Measurements from ENCODE around the gene CYP4X1. TPM values are rescaled to one million over a fixed set of nuclear protein-coding genes. Genes with fewer than 3 reads are reported as not detected.
"Not testable (repeated sequence)": the region's sequence is repeated elsewhere in the genome, so short reads cannot be mapped to it uniquely, and the experiment has no call there.

Gene CYP4X1
- total RNA-seq, 2 donors from 2014 or later = not detected

- DNase-seq (no peak), ATAC-seq (replicated peaks in 1 of 2) (no peak)
- H3K4me3 Mint-ChIP-seq = no peak overlapping the region
- H3K27ac Mint-ChIP-seq = no peak overlapping the region
- H3K36me3 Mint-ChIP-seq (ENCODE audit: insufficient read depth in 2 of 2) = no peaks in the 10 kb centered on the region
- H3K9me3 Mint-ChIP-seq = no peaks in the 10 kb centered on the region
- H3K27me3 Mint-ChIP-seq (ENCODE audit: low read depth) = peaks cover 39% of the 10 kb centered on the region
- H3K4me1 Mint-ChIP-seq (ENCODE audit: low read depth) = no peaks in the 10 kb centered on the region
These were observed 802 bp downstream of the CYP4X1 start for GRCh38 chr1:47024141-47024801.

DNA sequence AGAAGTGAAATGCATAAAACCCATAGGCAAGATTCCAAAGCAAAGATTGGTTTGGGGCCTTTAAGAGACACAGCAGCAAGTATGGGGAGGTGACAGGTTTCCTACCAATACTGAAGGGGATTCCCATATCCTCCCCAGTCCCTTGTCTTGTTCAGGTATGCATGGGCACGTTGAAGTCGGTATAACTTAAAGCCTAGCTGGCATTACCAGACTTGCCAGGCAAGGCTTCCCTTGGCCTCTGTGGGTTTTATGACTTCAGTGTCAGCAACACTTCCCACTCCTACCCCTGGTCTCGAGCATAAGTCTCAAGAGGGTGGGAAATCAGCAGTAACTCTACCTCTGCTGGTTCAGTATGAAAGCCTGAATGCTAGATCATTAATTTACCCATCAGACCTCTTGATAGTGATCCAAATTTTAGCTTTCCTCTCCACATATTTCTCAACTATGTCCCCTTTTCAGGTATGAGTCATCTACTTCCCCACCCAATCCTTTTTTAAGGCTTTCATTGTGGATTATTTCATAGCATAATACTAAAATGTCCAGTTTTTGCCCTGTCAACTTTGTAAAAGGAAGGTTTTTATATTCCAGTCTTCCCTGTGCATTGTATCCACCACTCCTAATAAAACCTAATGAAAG lies 6.8 kb downstream of the CYP4X1 start:
- peaks cover 25% of the 10 kb centered on the region for H3K27me3 Mint-ChIP-seq (ENCODE audit: low read depth)
- H3K4me1 Mint-ChIP-seq (ENCODE audit: low read depth) = no peaks in the 10 kb centered on the region
- no peak overlapping the region for H3K4me3 Mint-ChIP-seq
- no peaks in the 10 kb centered on the region for H3K36me3 Mint-ChIP-seq (ENCODE audit: insufficient read depth in 2 of 2)
- H3K27ac Mint-ChIP-seq = no peak overlapping the region
- ATAC-seq (replicated peaks in 1 of 2) (no peak), DNase-seq (no peak)
- no peaks in the 10 kb centered on the region for H3K9me3 Mint-ChIP-seq

DNA sequence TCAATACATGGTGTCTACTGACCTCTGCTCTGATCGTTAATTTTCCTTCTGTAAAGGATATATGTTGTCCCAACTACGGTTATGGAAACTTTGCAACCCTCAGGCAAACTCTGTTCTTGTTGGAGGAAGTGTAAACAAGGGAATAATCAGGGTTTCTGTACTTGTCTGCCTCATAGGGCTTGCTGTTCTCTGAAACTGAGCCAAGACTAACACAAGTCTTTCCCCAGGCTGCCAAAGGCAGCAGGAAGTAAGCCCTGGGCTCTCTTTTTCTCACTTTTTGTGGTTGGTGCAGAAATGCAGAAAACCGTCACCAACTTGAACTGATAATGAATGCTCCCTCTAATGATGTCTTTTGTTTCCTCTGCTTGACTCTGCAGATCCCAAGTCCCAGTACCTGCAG lies 7.6 kb downstream of the CYP4X1 start:
- ATAC-seq (replicated peaks in 1 of 2) (no peak), DNase-seq (no peak)
- Mint-ChIP-seq H3K4me1 (ENCODE audit: low read depth) (no peaks in the 10 kb centered on the region), H3K27me3 (ENCODE audit: low read depth) (peaks cover 18% of the 10 kb centered on the region), H3K9me3 (no peaks in the 10 kb centered on the region), H3K36me3 (ENCODE audit: insufficient read depth in 2 of 2) (no peaks in the 10 kb centered on the region), H3K27ac (no peak overlapping the region), H3K4me3 (no peak overlapping the region)

DNA sequence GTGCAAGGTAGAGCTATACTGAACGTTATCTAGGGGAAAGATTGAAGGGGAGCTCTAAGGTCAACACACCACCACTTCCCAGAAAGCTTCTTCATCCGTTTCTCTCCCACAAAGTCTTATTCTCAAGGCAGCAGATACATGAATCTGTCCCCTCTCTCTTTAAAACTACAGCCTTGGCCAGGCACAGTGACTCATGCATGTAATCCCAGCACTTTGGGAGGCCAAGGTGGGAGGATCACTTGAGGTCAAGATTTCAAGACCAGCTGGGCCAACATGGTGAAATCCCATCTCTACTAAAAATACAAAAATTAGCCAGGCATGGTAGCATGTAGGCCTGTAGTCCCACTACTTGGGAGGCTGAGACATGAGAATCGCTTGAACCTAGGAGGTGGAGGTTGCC lies 8.1 kb downstream of the CYP4X1 start:
- no peaks in the 10 kb centered on the region for H3K4me1 Mint-ChIP-seq (ENCODE audit: low read depth)
- no peaks in the 10 kb centered on the region for H3K9me3 Mint-ChIP-seq
- peaks cover 17% of the 10 kb centered on the region for H3K27me3 Mint-ChIP-seq (ENCODE audit: low read depth)
- DNase-seq (no peak), ATAC-seq (replicated peaks in 1 of 2) (no peak)
- no peak overlapping the region for H3K4me3 Mint-ChIP-seq
- H3K36me3 Mint-ChIP-seq (ENCODE audit: insufficient read depth in 2 of 2) = no peaks in the 10 kb centered on the region
- no peak overlapping the region for H3K27ac Mint-ChIP-seq

DNA sequence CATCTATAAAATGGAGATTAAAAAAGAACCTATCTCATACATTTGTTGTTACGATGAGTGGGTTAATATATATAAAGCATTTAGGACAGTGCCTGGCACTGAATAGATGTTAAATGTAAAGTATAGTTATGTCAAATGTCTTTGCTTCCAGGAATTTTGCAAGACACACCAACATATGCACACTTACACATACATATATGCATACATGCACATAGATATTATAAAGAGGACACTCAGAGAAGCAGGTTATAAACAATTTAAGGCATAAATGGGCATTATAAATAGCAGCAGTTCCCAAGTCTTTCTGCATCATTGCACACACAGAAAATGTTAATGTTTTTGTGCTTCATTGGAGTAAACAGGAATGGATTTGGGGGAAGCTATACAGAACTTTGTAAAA lies 13.3 kb downstream of the CYP4X1 start:
- Mint-ChIP-seq H3K27me3 (ENCODE audit: low read depth) (peaks cover 19% of the 10 kb centered on the region), H3K4me1 (ENCODE audit: low read depth) (no peaks in the 10 kb centered on the region), H3K4me3 (no peak overlapping the region), H3K27ac (no peak overlapping the region), H3K9me3 (no peaks in the 10 kb centered on the region), H3K36me3 (ENCODE audit: insufficient read depth in 2 of 2) (no peaks in the 10 kb centered on the region)
- DNase-seq (no peak), ATAC-seq (replicated peaks in 1 of 2) (no peak)

DNA sequence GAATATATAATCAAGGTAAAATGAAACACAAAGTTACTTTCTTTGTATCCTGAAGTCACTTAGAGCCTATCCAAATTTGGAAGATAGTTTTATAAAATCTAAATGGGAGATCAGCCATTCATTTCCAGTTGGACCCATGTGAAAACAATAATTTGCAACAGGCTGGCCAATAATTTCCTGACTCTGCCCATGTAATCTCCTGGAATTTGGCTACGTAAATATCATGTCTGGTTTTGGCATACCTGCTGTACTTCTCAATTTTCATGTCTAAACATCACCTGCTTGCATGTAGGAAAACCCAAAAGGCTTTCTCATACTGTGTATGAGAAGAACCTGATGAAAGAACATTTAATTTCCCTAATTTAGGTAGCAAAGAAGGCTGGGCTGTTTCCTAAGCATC lies 35.9 kb downstream of the CYP4X1 start:
- Mint-ChIP-seq H3K4me3 (no peak overlapping the region), H3K36me3 (ENCODE audit: insufficient read depth in 2 of 2) (peaks cover 0 to 2% of the 10 kb centered on the region in 2 donors), H3K27ac (no peak overlapping the region), H3K4me1 (ENCODE audit: low read depth) (no peaks in the 10 kb centered on the region), H3K9me3 (peaks cover 3 to 5% of the 10 kb centered on the region in 2 donors), H3K27me3 (ENCODE audit: low read depth) (peaks cover 24% of the 10 kb centered on the region)
- ATAC-seq (replicated peaks in 1 of 2) (no peak), DNase-seq (no peak)

DNA sequence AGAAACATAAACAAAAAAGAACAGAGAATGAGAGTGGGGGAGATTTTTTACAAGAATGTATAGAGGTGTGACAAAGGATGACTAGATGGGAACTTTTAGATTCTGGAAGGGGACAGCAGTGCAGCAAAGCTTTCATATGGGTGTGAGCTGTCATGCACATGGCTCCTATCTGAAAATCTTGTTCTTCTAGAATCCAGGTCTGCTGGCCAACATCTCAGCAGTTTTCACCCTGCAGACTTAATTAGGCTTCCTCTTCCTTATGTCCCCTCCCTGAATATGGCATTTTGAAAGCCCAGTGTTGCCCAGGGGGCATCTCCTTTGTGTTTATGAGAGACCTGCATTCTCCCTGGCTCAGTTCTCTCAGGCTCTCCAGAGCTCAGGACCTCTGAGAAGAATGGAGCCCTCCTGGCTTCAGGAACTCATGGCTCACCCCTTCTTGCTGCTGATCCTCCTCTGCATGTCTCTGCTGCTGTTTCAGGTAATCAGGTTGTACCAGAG lies 43.7 kb downstream of the CYP4X1 start, which contains the start of gene CYP4Z1:
Gene CYP4Z1, plus strand, starts transcription at position 135 of the 498 bp plus-strand sequence. Its CDS starts 260 bp downstream, at position 395.
- no peak within 1 kb of the TSS for H3K27ac Mint-ChIP-seq
- peaks cover 18% of the 10 kb centered on the region for H3K27me3 Mint-ChIP-seq (ENCODE audit: low read depth)
- no peaks in the 10 kb centered on the region for H3K36me3 Mint-ChIP-seq (ENCODE audit: insufficient read depth in 2 of 2)
- H3K9me3 Mint-ChIP-seq = no peaks in the 10 kb centered on the region
- H3K4me3 Mint-ChIP-seq = no peak within 1 kb of the TSS
- DNase-seq (no peak), ATAC-seq (replicated peaks in 1 of 2) (no peak)
- no peaks in the 10 kb centered on the region for H3K4me1 Mint-ChIP-seq (ENCODE audit: low read depth)

DNA sequence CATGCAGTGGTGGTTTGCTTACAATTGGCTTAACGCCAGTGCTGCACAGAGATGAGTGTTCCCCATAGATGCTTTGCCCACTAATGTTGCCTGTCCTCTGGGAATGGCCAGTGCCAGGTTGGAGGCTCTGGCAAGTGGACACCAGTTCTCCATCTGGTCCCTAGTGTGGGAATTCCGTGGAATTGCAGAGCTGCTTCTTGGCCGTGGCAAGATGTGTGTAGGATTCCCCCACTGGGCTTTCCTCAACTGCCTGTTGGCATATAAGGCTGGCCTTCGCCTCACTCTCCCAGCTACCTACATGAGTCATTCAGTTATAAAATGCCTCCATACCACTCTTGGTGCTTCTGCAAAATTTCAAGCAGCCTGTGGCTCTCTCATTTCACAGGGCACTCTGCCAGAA lies 45.6 kb downstream of the CYP4X1 start:
- not testable (repeated sequence) for H3K4me3 Mint-ChIP-seq; H3K36me3 Mint-ChIP-seq (ENCODE audit: insufficient read depth in 2 of 2); ATAC-seq (replicated peaks in 1 of 2); H3K9me3 Mint-ChIP-seq; H3K4me1 Mint-ChIP-seq (ENCODE audit: low read depth); H3K27ac Mint-ChIP-seq; DNase-seq
- H3K27me3 Mint-ChIP-seq (ENCODE audit: low read depth) = peaks cover 10% of the 10 kb centered on the region

DNA sequence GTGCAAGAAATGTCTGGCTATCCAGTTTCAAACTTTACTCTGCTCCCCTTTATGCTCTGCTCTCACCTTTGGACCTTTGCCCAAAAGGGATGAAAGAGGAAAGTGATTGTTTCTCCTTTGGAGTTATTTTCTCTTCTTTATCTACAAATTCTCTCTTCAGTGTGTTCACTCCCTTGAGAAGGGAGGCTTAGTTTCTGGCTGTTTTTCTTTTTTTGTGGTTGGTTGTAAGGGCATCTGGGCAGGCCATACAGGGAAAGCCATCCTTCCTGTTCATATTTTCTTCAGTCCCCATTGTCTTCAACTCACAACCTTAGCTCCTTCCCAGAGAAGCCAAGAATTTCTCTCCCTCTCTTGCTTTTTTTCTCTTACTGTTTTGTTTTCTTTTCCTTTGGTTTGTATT lies 46.0 kb downstream of the CYP4X1 start:
- not testable (repeated sequence) for H3K27ac Mint-ChIP-seq

DNA sequence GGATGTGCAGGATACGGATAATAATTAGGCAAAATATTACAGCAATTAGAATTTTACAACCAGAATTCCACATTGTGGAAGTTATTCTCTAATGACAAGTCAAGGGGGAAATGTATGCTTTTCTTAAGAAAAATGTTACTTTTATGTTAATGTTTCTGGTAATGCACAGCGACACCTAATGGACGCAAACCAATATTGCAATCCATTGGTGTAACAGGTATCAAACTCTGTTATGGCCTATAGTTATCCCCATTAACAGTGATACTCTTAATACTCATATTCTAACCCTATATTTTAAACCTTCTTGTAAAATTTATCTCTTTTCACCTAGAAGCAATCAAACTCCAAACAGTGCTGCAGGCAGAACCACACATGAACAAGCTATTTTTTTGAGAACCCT lies 65.9 kb downstream of the CYP4X1 start:
- H3K4me3 Mint-ChIP-seq; H3K9me3 Mint-ChIP-seq; H3K36me3 Mint-ChIP-seq (ENCODE audit: insufficient read depth in 2 of 2); H3K27ac Mint-ChIP-seq; ATAC-seq (replicated peaks in 1 of 2); H3K27me3 Mint-ChIP-seq (ENCODE audit: low read depth); H3K4me1 Mint-ChIP-seq (ENCODE audit: low read depth): not testable (repeated sequence)
- peak; percentile 22 to 31 for DNase-seq

More for the DNA sequence above, 46.0 kb downstream of the CYP4X1 start:
- not testable (repeated sequence) for H3K4me3 Mint-ChIP-seq; H3K9me3 Mint-ChIP-seq; H3K4me1 Mint-ChIP-seq (ENCODE audit: low read depth); ATAC-seq (replicated peaks in 1 of 2); H3K36me3 Mint-ChIP-seq (ENCODE audit: insufficient read depth in 2 of 2); DNase-seq
- H3K27me3 Mint-ChIP-seq (ENCODE audit: low read depth) = peaks cover 10% of the 10 kb centered on the region

DNA sequence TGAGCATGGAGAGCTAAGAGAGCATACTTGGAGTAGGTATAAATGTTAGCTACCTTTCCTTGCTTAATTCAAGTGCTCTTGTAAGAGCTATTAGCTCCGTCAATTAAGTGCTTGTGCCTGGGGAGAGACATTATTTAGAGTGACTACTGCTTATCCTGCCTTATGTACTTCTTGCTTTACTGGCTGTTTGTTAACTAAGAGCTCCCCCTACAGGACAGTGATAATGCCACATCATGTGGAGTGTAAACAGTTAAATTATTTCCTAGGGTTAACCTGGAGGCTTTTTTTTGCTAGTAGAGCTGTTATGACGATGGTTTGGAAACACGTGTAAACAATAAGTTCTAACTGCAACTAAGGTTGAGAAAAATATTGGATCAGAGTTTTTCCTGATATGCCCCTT lies 68.0 kb downstream of the CYP4X1 start:
- ATAC-seq (replicated peaks in 1 of 2); H3K27me3 Mint-ChIP-seq (ENCODE audit: low read depth); H3K4me1 Mint-ChIP-seq (ENCODE audit: low read depth); DNase-seq; H3K4me3 Mint-ChIP-seq; H3K27ac Mint-ChIP-seq; H3K9me3 Mint-ChIP-seq; H3K36me3 Mint-ChIP-seq (ENCODE audit: insufficient read depth in 2 of 2): not testable (repeated sequence)
